GM18499 (cell line): Measurements from ENCODE around the gene PET100.

ENCODE experiments used
- ATAC-seq: cut with Tn5 transposase; IDR thresholded peaks from one replicate; pipeline ENCODE4 v1.9.1; 2021; ENCODE audit warnings: moderate number of reproducible peaks; ENCODE audit not compliant: insufficient read depth, unreplicated experiment

PET100 gene

DNA sequence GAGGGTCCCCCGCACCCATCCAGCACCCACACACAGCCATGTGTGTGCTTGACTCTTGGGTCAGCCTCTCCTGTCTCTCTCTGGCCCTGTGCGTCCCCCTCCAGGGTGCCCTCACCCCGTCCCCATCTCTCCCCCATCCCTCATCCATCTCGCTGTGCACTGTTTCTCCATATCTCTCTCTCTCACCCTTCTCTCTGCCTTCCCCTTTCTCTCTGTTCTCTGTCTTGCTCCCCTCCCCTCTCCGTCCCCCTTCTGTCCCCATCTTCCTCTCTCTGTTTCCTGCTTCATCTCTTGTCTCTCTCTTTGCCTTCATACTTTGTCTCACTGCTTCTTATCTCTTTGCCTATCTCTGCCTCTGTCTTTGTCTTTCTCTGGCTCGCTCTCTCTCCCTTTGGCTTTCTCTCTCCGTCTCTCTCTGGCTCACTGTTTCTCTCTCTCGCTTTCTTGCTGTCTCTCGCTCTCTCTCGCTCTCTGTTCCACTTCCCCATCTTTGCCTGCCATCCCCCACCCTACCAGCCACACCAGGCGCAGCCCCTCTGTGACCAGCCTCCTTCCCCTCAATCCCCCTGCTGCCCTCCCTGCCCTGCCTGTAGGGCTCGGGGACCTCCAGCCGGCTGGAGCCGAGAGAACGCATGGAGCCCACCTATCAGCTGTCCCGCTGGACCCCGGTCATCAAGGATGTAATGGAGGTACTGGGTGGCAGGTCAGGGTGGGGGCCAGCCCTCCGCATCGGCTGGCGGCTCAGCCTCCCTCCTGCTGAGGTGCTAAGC, 16.2 kb downstream of the PET100 start:
- no peak for ATAC-seq

- ATAC-seq, result no peak
Measured at GRCh38 chr19:7646426-7646700, 16.8 kb downstream of the PET100 start.

DNA sequence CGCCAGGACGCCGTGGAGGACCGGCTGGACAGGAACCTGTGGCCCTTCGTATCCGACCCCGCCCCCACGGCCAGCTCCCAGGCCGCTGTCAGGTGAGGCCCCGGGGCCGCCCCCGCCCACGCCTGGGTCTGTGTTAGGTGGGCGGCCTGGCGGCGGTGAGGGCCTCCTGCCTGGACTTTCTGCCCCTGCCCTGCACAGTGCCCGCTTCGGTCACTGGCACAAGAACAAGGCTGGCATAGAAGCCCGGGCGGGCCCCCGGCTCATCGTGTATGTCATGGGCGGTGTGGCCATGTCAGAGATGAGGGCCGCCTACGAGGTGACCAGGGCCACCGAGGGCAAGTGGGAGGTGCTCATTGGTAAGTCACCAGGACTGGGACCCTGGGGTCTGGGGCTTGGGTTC, 17.6 kb downstream of the PET100 start:
- no peak for ATAC-seq

GRCh38 chr19:7648265-7649014, 18.8 kb downstream of the PET100 start:
- ATAC-seq, result no peak

DNA sequence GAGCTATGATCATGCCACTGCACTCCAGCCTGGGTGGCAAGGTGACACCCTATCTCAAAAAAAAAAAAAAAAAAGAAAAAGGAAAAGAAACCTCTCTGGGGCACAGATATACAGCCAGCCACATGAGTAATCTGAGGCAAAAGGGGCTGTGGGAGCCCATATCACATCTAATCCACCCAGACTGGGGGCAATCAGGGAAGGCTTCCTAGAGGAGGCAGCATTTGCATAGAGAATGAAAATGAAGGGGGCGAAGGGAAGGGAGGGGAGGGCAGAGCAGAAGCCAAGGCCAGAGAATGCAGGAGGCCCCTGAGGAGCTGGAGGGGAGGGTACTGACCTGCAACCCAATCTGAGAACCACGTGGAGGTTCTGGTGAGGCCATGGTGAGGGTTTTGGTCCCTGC, 20.6 kb downstream of the PET100 start:
- no peak for ATAC-seq

DNA sequence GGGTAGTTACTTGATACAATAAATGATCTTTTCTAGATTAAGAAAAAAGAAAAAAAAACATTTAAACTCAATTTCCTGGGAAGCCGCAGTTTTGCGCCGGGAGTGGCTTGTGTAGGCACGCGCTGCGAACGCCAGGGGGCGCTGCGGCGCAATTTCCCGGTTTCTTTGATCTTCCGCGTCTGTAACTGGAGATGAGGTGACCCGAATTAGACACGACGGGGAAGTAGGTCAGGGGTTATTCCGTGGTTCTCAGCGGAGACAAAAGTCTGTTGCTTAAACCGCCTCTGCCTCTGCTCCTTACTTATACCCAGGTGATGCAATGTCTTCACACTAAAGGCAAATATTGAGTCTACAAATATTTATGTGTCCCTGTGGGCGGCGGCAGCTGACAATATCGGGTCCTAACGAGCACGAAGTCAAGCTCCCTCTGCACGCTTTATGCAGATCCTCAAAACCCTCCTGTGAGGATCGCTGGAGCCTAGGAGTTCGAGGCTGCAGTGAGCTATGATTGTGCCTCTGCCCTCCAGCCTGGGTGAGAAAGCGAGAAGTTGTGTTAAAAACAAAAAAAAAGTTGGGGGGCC, 22.6 kb downstream of the PET100 start:
- ATAC-seq, result no peak

DNA sequence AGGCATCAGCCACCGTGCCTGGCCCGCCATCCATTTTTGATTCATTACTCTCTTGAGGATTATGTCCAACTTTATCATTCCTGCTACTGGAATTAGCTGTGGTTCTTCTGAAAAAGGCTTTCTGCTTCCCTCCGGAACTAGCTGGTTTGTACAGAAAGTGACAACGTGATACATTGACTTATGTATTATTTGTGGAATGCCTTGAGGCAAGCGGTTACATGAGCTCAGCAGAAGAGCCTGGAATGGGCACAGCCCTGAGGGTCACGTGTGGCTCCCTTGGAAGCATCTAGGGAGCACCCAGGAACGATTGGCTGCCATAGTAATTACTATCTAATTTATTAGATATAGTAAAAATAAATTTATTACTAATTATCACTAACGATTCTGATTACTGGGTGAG, 24.8 kb downstream of the PET100 start:
- no peak for ATAC-seq

GRCh38 chr19:7655581-7655980, 26.0 kb downstream of the PET100 start:
- ATAC-seq, result no peak

DNA sequence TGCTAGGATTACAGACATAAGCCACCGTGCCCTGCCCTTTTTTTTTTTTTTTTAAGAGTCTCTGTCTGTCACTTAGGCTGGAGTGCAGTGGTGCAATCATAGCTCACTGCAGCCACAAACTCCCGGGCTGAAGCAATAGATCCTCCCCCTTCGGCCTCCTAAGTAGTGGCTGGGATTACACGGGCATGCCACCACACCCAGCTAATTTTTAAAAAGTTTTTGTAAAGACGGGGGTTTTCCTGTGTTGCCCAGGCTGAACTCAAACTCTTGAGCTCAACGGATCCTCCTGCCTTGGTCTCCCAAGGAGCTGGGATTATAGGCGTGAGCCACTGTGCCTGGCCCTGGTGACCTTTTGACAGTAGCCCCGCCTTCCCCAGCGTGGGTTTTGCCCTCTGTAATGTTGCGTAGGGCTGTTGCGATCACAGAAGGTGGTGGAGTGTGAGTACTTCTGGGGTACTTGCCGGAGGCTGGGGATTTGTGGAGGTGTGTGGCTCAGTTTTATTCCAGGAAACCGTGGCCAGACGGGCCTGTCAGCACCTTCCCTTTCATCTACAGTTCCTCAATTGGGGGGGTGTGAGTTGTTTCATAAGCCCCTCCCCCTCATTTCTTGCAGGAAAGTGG, 27.6 kb downstream of the PET100 start:
- ATAC-seq, result no peak

DNA sequence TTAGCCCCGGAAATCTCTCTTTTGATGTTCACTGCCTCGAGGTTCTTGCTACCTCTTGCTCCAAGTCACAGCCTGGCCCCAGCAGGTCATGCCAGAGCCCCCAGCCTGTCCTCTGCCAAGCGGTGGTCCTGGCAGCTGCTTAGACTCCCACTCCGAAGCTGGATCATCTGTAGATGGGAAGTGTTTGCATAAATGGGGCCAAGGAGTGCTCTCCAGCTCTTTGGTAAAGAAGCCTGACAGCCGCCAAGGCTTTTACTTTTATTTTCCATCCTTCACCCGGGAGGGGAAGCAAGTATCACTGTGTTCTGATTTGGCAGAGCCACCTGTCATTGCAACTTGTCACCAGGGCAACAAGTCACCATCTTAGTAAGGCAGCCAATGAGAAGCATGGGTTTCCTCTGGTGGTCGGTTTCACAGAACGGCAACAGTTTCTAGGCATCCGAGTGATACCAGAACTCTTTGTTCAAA, 28.7 kb downstream of the PET100 start:
- no peak for ATAC-seq

- no peak for ATAC-seq
Measured at GRCh38 chr19:7661744-7662538, 32.3 kb downstream of the PET100 start.

DNA sequence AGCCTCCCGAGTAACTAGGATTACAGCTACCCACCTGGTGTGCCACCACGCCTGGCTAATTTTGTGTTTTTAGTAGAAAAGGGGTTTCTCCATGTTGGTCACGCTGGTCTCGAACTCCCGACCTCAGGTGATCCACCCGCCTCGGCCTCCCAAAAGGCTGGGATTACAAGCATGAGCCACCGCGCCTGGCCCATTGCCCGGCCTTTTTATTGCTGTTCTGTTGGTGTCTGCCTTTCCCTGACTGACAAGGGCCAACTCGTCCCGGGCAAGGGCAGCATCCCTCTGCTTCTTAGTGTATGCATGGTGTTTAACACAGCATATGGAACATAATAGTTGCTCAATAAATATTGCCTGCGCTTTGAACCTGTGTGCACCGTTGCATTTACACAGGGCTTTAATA, 33.1 kb downstream of the PET100 start:
- ATAC-seq, result no peak

DNA sequence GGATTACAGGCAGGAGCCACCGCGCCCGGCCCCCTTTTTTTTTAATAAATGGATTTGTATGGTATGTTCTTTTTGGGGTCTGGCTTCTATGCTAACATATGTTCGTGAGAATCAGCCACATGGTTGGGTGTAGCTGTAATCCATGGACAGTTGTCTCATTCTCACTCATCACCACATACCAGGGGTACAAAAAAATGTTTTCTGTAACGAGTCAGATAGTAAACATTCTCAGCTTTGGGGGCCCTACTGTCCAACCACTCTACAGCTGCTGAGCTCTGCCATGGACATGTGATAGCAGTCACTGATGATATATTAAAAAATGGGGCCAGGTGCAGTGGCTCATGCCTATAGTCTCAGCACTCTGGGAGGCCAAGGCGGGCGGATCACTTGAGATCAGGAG, 34.1 kb downstream of the PET100 start:
- ATAC-seq, result no peak

DNA sequence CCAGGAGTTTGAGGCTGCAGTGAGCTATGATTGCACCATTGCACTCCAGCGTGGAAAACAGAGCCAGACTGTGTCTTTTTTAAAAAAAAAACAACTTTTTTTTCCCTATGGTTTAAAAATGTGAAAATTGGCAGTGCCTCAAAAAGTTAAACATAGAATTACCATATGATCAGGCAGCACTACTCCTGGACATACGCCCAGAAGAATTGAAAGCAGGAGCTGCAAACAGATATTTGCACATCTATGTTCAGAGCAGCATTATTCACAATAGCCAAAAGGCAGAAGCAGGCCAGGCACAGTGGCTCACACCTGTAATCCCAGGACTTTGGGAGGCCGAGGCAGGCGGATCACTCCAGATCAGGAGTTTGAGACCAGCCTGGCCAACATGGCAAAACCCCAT, 35.5 kb downstream of the PET100 start:
- ATAC-seq, result no peak

GRCh38 chr19:7668842-7669241, 39.2 kb downstream of the PET100 start, which contains the start of gene RETN:
Gene RETN (plus strand): TSS chr19:7669049. CDS start chr19:7669327, 278 bp downstream.
- ATAC-seq, result no peak

DNA sequence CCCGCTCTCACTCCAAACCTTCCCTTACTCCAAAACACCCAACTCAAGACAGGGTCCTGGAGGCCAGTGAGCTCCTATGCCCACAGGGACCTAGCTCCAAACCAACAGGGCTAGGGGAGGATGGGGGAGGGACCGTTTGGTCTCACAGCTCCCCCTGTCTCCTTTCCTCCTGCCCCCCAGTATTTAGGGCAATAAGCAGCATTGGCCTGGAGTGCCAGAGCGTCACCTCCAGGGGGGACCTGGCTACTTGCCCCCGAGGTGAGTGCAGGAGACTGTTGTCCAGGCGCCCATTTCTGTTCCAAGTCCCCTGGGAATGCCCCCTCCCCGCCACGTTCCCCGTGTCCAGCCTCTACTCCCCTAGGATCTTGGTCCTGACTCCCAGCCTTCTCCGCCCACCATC, 40.0 kb downstream of the PET100 start:
- no peak for ATAC-seq

DNA sequence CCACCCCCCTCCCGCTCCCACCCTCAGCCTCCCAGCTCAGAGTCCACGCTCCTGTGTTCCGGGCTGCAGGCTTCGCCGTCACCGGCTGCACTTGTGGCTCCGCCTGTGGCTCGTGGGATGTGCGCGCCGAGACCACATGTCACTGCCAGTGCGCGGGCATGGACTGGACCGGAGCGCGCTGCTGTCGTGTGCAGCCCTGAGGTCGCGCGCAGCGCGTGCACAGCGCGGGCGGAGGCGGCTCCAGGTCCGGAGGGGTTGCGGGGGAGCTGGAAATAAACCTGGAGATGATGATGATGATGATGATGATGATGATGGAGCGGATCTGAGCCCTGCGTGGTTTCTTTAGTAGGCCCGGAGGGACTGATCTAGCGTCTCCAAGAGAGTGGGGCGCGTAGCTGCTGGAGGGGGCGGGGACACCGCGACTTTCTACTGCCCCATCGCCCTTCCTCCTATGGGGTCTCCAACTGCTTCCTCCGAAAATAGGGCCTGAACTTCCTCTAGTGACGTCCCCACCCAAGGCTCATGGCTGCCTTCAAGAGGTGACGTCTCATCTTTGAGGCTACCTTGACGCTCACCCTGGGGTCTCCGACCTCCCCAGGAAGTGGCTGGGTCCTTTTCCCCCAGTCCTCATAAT, 40.7 kb downstream of the PET100 start:
- ATAC-seq, result no peak

DNA sequence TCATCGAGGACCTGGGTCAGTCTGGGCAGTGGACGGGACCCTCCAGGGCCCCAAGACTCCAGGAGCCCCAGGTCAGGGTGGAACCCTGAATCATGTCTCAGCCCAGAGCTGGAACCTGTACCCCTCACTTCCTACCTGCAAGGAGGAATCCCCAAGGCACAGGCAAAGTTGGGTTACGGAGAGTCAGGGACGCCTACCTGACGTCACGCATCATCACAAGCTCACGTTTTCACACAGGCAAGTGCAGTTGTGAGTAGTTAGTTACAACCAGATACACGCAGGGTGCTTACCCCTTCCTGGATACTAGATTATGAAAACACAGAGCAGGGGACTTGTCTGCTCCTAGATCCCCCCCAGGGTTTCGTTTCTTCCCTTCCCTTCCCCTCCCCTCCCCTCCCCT, 41.2 kb downstream of the PET100 start:
- no peak for ATAC-seq

DNA sequence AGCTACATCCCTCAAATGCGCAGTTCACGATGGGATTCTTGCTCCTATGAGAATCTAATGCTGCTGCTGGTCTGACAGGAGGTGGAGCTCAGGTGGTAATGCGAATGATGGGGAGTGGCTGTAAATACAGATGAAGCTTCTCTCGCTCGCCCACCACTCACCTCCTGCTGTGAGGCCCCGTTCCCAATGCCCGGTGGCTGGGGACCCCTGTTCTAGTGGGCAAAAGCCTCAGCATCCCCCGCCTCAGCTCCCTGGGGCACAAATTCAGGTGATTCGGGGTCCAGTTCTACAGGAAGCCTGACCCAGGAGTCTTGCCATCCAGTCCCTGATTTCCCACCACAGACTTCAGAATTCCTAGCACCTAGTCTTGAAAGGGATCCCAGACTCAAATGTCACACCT, 42.9 kb downstream of the PET100 start:
- ATAC-seq, result no peak
